Esophagus squamous epithelium (tissue), 4 donors: Measurements from ENCODE around the gene LRRC8C.

Experiments
- POLR2A ChIP-seq, 4 donors: fragments of 450-650 bp; IDR thresholded peaks; one replicate each; pipeline ENCODE4 v1.6.1; 2017; ENCODE audit warnings: antibody characterized with exemption in 4 of 4, mild to moderate bottlenecking in 4 of 4, moderate library complexity in 3 of 4
- TF ChIP-seq, protein P1 (sequence below), 6 experiments: fragments of 450-650 bp in 4 of 6; fragments of 200-600 bp in 2 of 6; sonication (generic) in 2 of 6; IDR thresholded peaks; one replicate each; pipeline ENCODE4 v1.5.1; 2016 to 2019; ENCODE audit warnings: antibody characterized with exemption in 6 of 6, mild to moderate bottlenecking in 4 of 6, moderate library complexity in 4 of 6

DNA sequence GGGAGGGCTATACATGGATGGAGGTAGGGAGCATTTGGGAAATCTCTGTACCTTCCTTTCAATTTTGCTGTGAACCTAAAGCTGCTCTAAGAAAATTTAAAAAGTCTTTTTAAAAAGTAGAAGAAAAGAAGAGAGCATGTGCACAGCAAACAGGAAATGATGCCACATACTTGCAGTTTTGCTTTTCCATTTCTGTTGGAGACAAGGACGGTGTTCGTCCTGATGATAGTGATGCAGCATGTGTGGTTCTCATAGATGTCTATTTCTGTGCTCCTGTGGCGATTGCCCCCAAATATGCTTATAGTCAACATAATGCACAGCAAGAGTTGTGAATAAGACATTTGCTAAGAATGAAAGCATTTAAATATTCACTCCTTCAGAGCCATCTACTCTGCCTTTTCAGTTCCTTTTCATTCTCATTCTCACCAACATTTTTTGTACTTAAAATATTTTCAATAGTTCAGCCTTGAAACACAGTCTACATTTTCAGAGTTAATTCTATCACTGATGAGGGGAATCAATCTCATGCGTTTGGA lies 66.6 kb downstream of the LRRC8C start:
- TF ChIP-seq, protein P1, sequence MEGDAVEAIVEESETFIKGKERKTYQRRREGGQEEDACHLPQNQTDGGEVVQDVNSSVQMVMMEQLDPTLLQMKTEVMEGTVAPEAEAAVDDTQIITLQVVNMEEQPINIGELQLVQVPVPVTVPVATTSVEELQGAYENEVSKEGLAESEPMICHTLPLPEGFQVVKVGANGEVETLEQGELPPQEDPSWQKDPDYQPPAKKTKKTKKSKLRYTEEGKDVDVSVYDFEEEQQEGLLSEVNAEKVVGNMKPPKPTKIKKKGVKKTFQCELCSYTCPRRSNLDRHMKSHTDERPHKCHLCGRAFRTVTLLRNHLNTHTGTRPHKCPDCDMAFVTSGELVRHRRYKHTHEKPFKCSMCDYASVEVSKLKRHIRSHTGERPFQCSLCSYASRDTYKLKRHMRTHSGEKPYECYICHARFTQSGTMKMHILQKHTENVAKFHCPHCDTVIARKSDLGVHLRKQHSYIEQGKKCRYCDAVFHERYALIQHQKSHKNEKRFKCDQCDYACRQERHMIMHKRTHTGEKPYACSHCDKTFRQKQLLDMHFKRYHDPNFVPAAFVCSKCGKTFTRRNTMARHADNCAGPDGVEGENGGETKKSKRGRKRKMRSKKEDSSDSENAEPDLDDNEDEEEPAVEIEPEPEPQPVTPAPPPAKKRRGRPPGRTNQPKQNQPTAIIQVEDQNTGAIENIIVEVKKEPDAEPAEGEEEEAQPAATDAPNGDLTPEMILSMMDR (IDR thresholded peaks at IDR 0.05) = no peak
- TF ChIP-seq POLR2A (IDR thresholded peaks at IDR 0.05) = no peak
